Mucosa of descending colon (tissue), 3 donors: ENCODE measurements around the gene PFDN1. TPM values are rescaled to one million over a fixed set of nuclear protein-coding genes. Genes with fewer than 3 reads are reported as not detected.

ENCODE experiments used
- ATAC-seq: fragments of 200-7000 bp; cut with Tn5 transposase; one replicate; pipeline ENCODE4 v1.9.1; 2020; ENCODE audit warnings: mild to moderate bottlenecking, moderate library complexity
- DNase-seq, 3 donors: peaks; one replicate each; pipeline ENCODE4 v3.0.0-alpha.2; 2020
- H3K36me3 ChIP-seq: fragments of 200-600 bp; one replicate; pipeline ENCODE4 v1.8.0; 2021; ENCODE audit warnings: low read depth, mild to moderate bottlenecking
- H3K4me1 ChIP-seq: fragments of 200-600 bp; one replicate; pipeline ENCODE4 v1.8.0; 2021; ENCODE audit warnings: low read depth, mild to moderate bottlenecking
- H3K4me3 ChIP-seq: fragments of 200-600 bp; one replicate; pipeline ENCODE4 v1.8.0; 2021; ENCODE audit warnings: mild to moderate bottlenecking
- H3K9me3 ChIP-seq: fragments of 200-600 bp; one replicate; pipeline ENCODE4 v1.8.0; 2021; ENCODE audit warnings: mild to moderate bottlenecking
- intact Hi-C, 2 donors: fragments of 100-400 bp; cut with DNase I in 1 of 2; cut with micrococcal nuclease in 1 of 2; formaldehyde crosslinking; loops; one replicate each; pipeline versions ENCODE4 v1.11.0 to v1.11.1; 2022; cut with DNase I, micrococcal nuclease
- total RNA-seq, 3 donors: library from RNA; stranded (reverse); fragmentation: NEBNext Ultra II Directional in 2 of 3; extraction: Animal tissue kit (Norgen Biotek cat#: 25700) in 2 of 3; gene quantifications; one replicate each; pipeline versions ENCODE4 v1.2.1 to v1.2.4, GENCODE V29; 2021 to 2023
- TF ChIP-seq, protein P1 (sequence below): fragments of 200-600 bp; IDR thresholded peaks from one replicate; pipeline ENCODE4 v1.8.0; 2022; ENCODE audit warnings: antibody characterized with exemption, mild to moderate bottlenecking
- donor health status: DM: no; HTN: no; CAD: no; lungs with moderate emphysema.
- donor health status: DM: no; HTN: no; CAD: no.
- donor health status: DM: no; HTN: yes; CAD: no.

The PFDN1 gene
- total RNA-seq, 3 donors from 2014 or later, result 33.5 to 48.0 (median 35.9) TPM

DNA sequence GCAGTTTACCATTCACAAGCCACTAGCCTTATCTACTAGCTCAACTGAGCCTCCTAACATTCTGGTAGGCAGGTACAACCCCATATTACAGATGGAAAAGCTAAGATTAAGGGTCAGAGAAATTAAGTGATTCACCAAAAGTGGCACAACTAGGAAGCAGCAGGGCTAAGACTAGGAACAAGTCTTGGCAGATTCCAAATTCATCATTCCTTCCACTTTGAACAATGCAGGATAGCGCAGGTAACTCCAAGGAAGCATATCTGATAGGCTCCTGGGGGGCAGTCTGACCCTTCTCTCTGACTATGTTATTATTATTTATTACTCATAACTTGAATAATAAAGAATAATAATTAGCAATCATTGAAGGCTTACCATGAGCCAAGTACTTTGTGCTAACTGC, 35.0 kb upstream of the PFDN1 start:
- Histone ChIP-seq H3K9me3 (no peaks in the 10 kb centered on the region), H3K4me3 (no peak overlapping the region), H3K4me1 (peaks cover 3% of the 10 kb centered on the region), H3K36me3 (no peaks in the 10 kb centered on the region)
- DNase-seq (no peak), ATAC-seq (no peak)
- TF ChIP-seq, protein P1, sequence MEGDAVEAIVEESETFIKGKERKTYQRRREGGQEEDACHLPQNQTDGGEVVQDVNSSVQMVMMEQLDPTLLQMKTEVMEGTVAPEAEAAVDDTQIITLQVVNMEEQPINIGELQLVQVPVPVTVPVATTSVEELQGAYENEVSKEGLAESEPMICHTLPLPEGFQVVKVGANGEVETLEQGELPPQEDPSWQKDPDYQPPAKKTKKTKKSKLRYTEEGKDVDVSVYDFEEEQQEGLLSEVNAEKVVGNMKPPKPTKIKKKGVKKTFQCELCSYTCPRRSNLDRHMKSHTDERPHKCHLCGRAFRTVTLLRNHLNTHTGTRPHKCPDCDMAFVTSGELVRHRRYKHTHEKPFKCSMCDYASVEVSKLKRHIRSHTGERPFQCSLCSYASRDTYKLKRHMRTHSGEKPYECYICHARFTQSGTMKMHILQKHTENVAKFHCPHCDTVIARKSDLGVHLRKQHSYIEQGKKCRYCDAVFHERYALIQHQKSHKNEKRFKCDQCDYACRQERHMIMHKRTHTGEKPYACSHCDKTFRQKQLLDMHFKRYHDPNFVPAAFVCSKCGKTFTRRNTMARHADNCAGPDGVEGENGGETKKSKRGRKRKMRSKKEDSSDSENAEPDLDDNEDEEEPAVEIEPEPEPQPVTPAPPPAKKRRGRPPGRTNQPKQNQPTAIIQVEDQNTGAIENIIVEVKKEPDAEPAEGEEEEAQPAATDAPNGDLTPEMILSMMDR, result no peak
- intact Hi-C loops, result no loop called here

DNA sequence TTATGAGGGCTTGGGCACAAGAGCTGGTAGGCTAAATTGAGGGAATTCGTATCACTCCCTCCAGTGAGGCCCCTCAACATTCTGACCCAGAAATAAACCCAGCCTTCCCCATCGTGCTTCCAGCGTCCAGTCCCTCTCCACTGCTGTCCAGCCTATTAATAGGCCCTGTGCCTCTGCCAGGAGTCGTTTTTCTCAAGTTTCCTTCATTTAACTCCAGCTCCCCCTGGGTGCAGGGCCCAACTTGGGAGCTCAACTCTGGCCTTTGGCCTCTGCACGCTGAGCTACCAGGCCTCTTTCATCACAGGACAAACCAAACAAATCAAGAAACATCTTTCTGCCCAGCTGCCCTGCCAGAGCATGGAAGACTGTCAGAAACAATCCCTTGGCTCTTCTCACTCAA, 33.5 kb upstream of the PFDN1 start:
- no peaks in the 10 kb centered on the region for H3K36me3 ChIP-seq
- DNase-seq (no peak), ATAC-seq (no peak)
- peaks cover 2% of the 10 kb centered on the region for H3K4me1 ChIP-seq
- no peaks in the 10 kb centered on the region for H3K9me3 ChIP-seq
- no peak overlapping the region for H3K4me3 ChIP-seq
- TF ChIP-seq, protein P1, result no peak
- intact Hi-C loops, result no loop called here

DNA sequence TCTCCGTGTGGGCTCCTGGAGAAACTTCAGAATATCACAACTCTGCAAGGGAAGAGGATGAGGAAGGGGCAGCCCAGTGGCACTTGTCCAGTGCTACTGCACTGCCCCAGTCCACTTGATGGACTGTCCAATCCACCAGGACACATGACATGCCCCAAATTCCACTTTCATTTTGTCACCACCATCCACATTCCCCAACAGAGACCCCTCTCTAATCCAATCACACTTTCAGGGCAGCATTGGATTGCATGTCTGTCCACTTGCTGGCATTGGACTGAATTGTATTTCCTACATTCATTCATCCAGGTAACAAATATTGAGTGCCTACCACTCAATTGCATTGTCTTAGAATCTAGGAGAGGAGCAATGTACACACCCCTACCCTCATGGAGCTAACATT, 28.7 kb upstream of the PFDN1 start:
- DNase-seq (no peak), ATAC-seq (peak; percentile 5)
- intact Hi-C loops, result no loop called here
- Histone ChIP-seq H3K4me1 (no peaks in the 10 kb centered on the region), H3K4me3 (no peak overlapping the region), H3K36me3 (no peaks in the 10 kb centered on the region), H3K9me3 (no peaks in the 10 kb centered on the region)
- TF ChIP-seq, protein P1, result no peak

DNA sequence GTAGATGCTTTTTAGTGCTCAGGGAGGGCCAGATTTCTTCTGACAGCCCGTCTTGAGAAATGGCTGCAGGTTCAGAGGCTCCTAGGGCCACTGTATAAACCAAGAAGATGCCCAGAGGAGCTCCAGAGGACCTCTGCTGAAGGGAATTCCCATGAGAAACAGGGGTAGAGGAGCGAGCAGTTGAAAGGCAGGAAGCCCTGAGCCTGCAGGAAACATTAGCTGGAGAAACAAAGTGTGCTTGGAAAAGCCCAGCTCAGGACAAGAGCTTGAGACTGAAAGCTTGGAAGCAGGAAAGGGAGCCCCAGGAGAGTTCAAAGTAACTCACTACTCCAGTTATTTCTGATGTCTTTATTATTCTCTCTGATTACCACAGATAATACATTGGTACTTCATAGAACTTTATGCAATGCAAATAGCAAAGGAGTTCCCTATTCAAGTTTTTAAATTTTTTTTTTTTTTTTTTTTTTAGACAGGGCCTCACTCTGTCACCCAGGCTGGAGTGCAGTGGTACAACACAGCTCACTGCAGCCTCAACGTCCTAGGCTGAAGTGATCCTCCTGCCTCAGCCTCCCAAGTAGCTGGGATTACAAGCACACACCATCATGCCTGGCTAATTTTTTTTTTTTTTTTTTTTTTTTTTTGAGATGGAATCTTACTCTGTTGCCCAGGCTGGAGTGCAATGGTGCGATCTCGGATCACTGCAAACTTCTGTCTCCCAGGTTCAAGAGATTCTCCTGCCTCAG, 27.0 kb upstream of the PFDN1 start:
- no peak for DNase-seq
- H3K4me3 ChIP-seq, result no peak overlapping the region
- no peaks in the 10 kb centered on the region for H3K9me3 ChIP-seq
- intact Hi-C loops, result no loop called here
- H3K36me3 ChIP-seq, result no peaks in the 10 kb centered on the region
- ATAC-seq, result no peak
- H3K4me1 ChIP-seq, result no peaks in the 10 kb centered on the region
- TF ChIP-seq, protein P1, result no peak

DNA sequence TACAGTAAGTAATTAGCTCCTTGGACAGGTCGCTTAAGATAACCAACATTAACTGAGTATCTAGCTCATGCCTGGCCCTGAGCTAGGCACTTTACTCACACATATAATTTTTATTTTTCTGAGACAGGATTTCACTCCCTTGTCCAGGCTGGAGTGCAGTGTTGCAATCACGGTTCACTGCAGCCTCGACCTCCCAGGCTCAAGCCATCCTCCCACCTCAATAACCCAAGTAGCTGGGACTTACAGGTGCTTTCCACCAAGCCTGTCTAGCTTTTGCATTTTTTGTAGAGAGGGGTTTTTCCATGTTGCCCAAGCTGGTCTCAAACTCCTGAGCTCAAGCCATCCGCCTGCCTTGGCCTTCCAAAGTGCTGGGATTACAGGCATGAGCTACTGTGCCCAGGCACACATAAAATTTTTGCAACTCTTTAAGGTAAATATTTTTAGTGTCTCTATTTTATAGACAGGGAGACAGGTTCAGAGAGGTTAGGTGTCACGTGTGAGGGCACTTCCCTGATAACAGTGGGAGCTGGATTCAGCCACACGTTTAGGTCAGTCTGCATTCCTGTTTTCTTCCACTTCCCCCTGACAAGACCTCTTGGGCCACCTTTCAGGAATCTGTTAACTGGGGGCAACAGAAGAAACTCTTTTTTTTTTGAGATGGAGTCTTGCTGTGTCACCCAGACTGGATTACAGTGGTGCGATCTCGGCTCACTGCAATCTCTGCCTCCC, 25.3 kb upstream of the PFDN1 start:
- Histone ChIP-seq H3K36me3 (no peaks in the 10 kb centered on the region), H3K4me1 (no peaks in the 10 kb centered on the region), H3K9me3 (no peaks in the 10 kb centered on the region), H3K4me3 (no peak overlapping the region)
- intact Hi-C loops, result no loop called here
- TF ChIP-seq, protein P1, result no peak
- DNase-seq (no peak), ATAC-seq (peak; percentile 28)
